GM18505 (cell line): ENCODE measurements around the gene PHC2.

ENCODE experiments used
- ATAC-seq: cut with Tn5 transposase; IDR thresholded peaks from one replicate; pipeline ENCODE4 v1.9.1; 2021; ENCODE audit not compliant: unreplicated experiment
- POLR2A ChIP-seq: IDR thresholded peaks from 4 replicates; pipeline ENCODE4 v1.6.1; 2011; ENCODE audit warnings: borderline replicate concordance; ENCODE audit not compliant: insufficient read depth, insufficient read length; ENCODE audit errors: extremely low read depth

Gene PHC2

GRCh38 chr1:33346927-33347649, 83.8 kb downstream of the PHC2 start:
- no peak for ATAC-seq
- TF ChIP-seq POLR2A = no peak

GRCh38 chr1:33346533-33346926, 84.4 kb downstream of the PHC2 start:
- ATAC-seq = no peak
- no peak for TF ChIP-seq POLR2A

- no peak for TF ChIP-seq POLR2A
- ATAC-seq = no peak
Measured at GRCh38 chr1:33344896-33345560, 85.9 kb downstream of the PHC2 start.

- ATAC-seq = no peak
- no peak for TF ChIP-seq POLR2A
Measured at GRCh38 chr1:33343539-33343938, 87.4 kb downstream of the PHC2 start.

- TF ChIP-seq POLR2A = no peak
- no peak for ATAC-seq
Measured at GRCh38 chr1:33342041-33342723, 88.7 kb downstream of the PHC2 start.

GRCh38 chr1:33341190-33341589, 89.7 kb downstream of the PHC2 start:
- no peak for TF ChIP-seq POLR2A

GRCh38 chr1:33339413-33339812, 91.5 kb downstream of the PHC2 start:
- no peak for TF ChIP-seq POLR2A
- ATAC-seq = no peak

More at GRCh38 chr1:33341190-33341589, 89.7 kb downstream of the PHC2 start:
- ATAC-seq = no peak

GRCh38 chr1:33338440-33339211, 92.3 kb downstream of the PHC2 start:
- TF ChIP-seq POLR2A = no peak
- no peak for ATAC-seq

GRCh38 chr1:33338048-33338439, 92.9 kb downstream of the PHC2 start:
- no peak for TF ChIP-seq POLR2A
- no peak for ATAC-seq

- no peak for ATAC-seq
- no peak for TF ChIP-seq POLR2A
Measured at GRCh38 chr1:33337441-33337840, 93.5 kb downstream of the PHC2 start.

GRCh38 chr1:33336580-33336979, 94.3 kb downstream of the PHC2 start:
- no peak for ATAC-seq
- no peak for TF ChIP-seq POLR2A

- no peak for ATAC-seq
- TF ChIP-seq POLR2A = no peak
Measured at GRCh38 chr1:33335020-33335419, 95.9 kb downstream of the PHC2 start.

GRCh38 chr1:33334081-33334552, 96.8 kb downstream of the PHC2 start:
- ATAC-seq = no peak
- no peak for TF ChIP-seq POLR2A
